Activated CD4-positive, alpha-beta memory T cell treated with anti-CD3 and anti-CD28 coated beads, Interleukin-2, amount 10 ng/mL, durations not matched to agents 7 days and 5 days (primary cell): Measurements from ENCODE around the gene KLHL6. TPM values are rescaled to one million over a fixed set of nuclear protein-coding genes. Genes with fewer than 3 reads are reported as not detected.
"Not testable (repeated sequence)": the region's sequence is repeated elsewhere in the genome, so short reads cannot be mapped to it uniquely, and the experiment has no call there.

ENCODE experiments used
- CTCF ChIA-PET: fragments of 350-600 bp; sonication (Branson Sonifier 250); formaldehyde crosslinking; loops from one replicate; lab custom pipeline; 2021; ENCODE audit warnings: antibody characterized with exemption, inconsistent platforms; lab: Charles Lee
- POLR2A ChIA-PET: fragments of 350-600 bp; sonication (Branson Sonifier 250); formaldehyde crosslinking; loops from one replicate; lab custom pipeline; 2021; ENCODE audit warnings: antibody characterized with exemption; lab: Charles Lee
- DNase-seq: peaks from one replicate; pipeline ENCODE4 v3.0.0-alpha.2; 2020
- H3K27ac Mint-ChIP-seq: one replicate; pipeline ENCODE4 v1.8.0; 2021; ENCODE audit warnings: mild to moderate bottlenecking, mixed read lengths
- H3K27me3 Mint-ChIP-seq: one replicate; pipeline ENCODE4 v1.8.0; 2021; ENCODE audit warnings: mixed read lengths
- H3K36me3 Mint-ChIP-seq: one replicate; pipeline ENCODE4 v1.8.0; 2021; ENCODE audit warnings: low read depth, mixed read lengths
- H3K4me1 Mint-ChIP-seq: one replicate; pipeline ENCODE4 v1.8.0; 2021; ENCODE audit warnings: mixed read lengths
- H3K4me3 Mint-ChIP-seq: one replicate; pipeline ENCODE4 v1.8.0; 2021; ENCODE audit warnings: mild to moderate bottlenecking, mixed read lengths
- H3K9me3 Mint-ChIP-seq: one replicate; pipeline ENCODE4 v1.8.0; 2021; ENCODE audit warnings: mixed read lengths
- total RNA-seq, 2 experiments: library from RNA; stranded (reverse); gene quantifications; one replicate each; pipeline ENCODE4 v1.2.3, GENCODE V29; 2021

KLHL6 gene
- total RNA-seq, 2 experiments from 2014 or later = 47.1 to 48.6 TPM

DNA sequence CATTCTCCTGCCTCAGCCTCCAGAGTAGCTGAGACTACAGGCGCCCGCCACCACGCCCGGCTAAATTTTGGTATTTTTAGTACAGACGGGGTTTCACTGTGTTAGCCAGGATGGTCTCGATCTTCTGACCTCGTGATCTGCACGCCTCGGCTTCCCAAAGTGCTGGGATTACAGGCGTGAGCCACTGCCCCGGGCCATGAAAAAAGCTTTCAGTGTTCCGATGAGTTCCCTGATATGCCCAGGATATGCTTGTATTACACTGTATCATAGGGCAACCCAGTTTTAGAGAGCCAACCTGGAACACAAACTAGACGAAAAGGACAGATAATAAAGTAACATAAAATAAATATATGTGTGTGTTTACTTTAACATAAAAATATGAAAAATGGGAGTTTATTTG is 89.8 kb downstream of the KLHL6 start:
- H3K27me3 Mint-ChIP-seq, H3K4me3 Mint-ChIP-seq, H3K27ac Mint-ChIP-seq, H3K9me3 Mint-ChIP-seq, POLR2A ChIA-PET, DNase-seq, H3K36me3 Mint-ChIP-seq: not testable (repeated sequence)
- CTCF ChIA-PET = interaction anchor here (0.7 kb wide), 1 partner anchor 28 kb away, joined by 3 read pairs; no protein-coding TSS in a partner anchor
- peaks cover 23% of the 10 kb centered on the region for H3K4me1 Mint-ChIP-seq

DNA sequence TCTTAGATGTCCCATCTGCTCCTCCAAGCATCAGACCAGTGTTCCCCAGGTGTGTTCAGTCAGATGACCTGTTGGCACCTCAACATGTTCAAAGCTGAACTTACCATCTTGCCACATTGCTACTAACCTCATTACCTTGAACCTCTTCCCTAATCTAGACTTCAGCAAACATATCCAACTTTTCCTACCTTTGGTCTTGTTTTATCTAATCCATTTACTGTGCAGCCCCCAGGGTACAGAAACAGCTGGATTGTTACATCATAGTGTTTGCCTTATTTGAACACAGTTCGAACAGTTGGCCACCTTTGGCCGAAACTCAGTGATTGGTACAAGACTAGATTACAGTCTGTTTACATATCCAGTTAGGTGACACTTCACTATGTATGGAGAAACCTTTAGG is 91.0 kb downstream of the KLHL6 start:
- Mint-ChIP-seq H3K4me1 (peaks cover 19% of the 10 kb centered on the region), H3K4me3 (no peak overlapping the region), H3K27ac (no peak overlapping the region), H3K9me3 (no peaks in the 10 kb centered on the region), H3K36me3 (no peaks in the 10 kb centered on the region), H3K27me3 (peaks cover 5% of the 10 kb centered on the region)
- ChIA-PET CTCF (interaction anchor here (0.7 to 1.2 kb wide), 2 partner anchors 15 to 303 kb away, joined by 3 to 4 read pairs; no protein-coding TSS in a partner anchor), POLR2A (no interaction called here)
- DNase-seq = no peak

DNA sequence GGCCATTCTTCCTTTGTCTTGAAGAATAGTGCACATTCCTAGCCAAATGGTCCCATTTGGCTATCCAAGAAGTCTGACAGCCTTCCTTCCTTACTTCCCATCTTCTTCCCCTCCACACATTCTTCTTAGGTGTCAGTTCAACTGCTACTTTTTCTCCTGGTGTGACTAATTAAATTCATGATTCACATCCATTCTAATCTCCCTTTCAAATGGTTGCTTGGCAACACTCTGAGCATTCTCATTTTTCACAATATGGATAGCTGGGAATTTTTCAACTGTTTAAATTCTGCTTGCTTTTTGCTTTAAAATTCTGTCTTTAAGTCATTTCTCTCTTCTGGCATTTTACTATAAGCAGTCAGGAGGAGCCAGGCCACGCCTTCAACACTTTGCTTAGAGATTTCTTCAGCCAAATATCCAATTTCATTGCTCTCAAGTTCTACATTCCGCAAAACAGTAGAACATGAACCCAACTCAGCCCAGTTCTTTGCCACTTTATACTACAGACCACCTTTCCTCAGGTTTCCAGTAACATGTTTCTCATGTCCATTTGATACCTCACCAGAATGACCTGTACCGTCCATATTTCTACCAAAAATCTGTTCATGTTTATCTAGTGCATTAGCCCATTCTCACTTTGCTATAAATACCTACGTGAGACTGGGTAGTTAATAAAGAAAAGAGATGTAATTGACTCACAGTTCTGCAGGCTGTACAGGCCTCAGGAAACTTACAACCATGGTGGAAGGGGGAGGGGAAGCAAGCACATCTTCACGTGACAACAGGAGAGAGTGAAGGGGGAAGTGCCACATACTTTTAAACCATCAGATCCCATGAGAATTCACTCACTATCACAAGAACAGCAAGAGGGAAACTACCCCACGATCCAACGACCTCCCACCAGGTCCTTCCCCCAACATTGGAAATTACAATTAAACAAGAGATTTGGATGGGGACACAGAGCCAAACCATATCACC is 95.1 kb downstream of the KLHL6 start:
- ChIA-PET CTCF (no interaction called here), POLR2A (interaction anchor here (0.9 kb wide), 1 partner anchor 30 kb away, joined by 3 read pairs; no protein-coding TSS in a partner anchor)
- Mint-ChIP-seq H3K9me3 (no peaks in the 10 kb centered on the region), H3K27ac (no peak overlapping the region), H3K4me3 (no peak overlapping the region), H3K4me1 (no peaks in the 10 kb centered on the region), H3K36me3 (peaks cover 7% of the 10 kb centered on the region), H3K27me3 (peaks cover 5% of the 10 kb centered on the region)
- DNase-seq = no peak

DNA sequence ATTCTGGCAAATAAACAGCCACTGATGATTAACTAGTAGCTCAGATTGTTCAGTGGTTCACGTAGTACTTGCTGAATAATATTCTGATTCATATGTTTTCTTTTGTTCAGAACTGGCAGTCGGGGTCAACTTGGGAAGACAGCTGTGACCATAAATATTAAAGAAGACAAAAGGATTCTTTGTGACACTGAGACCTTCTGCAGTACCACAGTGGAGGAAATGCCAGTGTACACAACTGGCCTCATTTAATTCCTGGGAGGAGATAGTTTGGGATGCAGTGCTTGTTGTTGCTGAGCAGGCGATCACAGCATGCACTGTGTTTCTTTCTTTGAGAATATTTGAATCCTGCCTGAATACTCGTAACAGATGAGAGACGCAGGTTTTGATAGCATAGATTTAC is 100.4 kb downstream of the KLHL6 start:
- ChIA-PET CTCF (interaction anchor here (1.6 kb wide), 1 partner anchor 311 kb away, joined by 4 read pairs; no protein-coding TSS in a partner anchor), POLR2A (no interaction called here)
- no peak for DNase-seq
- no peaks in the 10 kb centered on the region for H3K27me3 Mint-ChIP-seq
- no peak overlapping the region for H3K4me3 Mint-ChIP-seq
- no peaks in the 10 kb centered on the region for H3K9me3 Mint-ChIP-seq
- no peak overlapping the region for H3K27ac Mint-ChIP-seq
- no peaks in the 10 kb centered on the region for H3K4me1 Mint-ChIP-seq
- H3K36me3 Mint-ChIP-seq = peaks cover 20% of the 10 kb centered on the region

DNA sequence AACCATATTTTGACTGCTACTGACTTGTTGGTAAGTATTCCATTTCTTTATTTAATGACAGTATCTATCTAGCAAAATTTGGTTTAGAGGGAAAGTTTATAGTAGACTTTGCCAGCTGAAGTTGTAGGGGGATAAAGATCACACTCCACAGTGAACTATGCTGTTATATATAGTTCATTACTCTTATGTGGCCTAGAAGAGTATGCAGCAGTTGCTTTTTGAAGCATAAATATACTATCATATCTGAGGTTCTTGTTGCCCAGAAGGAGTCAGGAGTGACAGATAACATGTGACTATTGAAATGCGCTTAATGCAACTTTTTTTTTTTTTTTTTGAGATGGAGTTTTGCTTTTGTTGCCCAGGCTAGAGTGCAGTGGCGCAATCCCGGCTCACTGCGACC is 101.4 kb downstream of the KLHL6 start:
- no peaks in the 10 kb centered on the region for H3K27me3 Mint-ChIP-seq
- no peak overlapping the region for H3K27ac Mint-ChIP-seq
- H3K36me3 Mint-ChIP-seq = peaks cover 20% of the 10 kb centered on the region
- peaks cover 7% of the 10 kb centered on the region for H3K4me1 Mint-ChIP-seq
- POLR2A ChIA-PET = no interaction called here
- H3K9me3 Mint-ChIP-seq = no peaks in the 10 kb centered on the region
- H3K4me3 Mint-ChIP-seq = no peak overlapping the region
- CTCF ChIA-PET = no interaction called here
- no peak for DNase-seq

DNA sequence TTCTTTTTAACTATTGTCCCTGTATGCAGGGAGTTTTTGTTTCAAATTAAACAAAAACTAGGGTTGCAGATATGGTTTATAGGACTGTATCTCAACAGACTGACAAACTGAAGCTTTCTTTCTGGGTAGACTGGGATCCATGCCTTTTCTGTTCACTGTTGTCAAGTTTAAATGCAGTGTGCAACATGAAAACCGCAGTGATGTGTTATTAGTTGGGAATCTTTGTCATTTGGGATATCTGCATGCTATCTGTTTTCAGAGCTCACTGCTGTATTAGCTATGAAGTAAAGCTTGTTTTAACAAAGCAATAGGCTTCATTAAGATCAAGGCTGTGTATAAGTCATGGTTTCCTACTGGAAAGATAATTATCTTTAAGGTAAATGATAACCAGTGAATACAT is 105.7 kb downstream of the KLHL6 start:
- no peaks in the 10 kb centered on the region for H3K9me3 Mint-ChIP-seq
- peaks cover 7% of the 10 kb centered on the region for H3K36me3 Mint-ChIP-seq
- CTCF ChIA-PET = interaction anchor here (1.3 kb wide), 1 partner anchor 435 kb away, joined by 3 read pairs; the partner anchor contains the start of gene PARL
- POLR2A ChIA-PET = no interaction called here
- H3K27me3 Mint-ChIP-seq = no peaks in the 10 kb centered on the region
- DNase-seq = no peak
- H3K27ac Mint-ChIP-seq = no peak overlapping the region
- no peak overlapping the region for H3K4me3 Mint-ChIP-seq
- H3K4me1 Mint-ChIP-seq = peaks cover 20% of the 10 kb centered on the region

DNA sequence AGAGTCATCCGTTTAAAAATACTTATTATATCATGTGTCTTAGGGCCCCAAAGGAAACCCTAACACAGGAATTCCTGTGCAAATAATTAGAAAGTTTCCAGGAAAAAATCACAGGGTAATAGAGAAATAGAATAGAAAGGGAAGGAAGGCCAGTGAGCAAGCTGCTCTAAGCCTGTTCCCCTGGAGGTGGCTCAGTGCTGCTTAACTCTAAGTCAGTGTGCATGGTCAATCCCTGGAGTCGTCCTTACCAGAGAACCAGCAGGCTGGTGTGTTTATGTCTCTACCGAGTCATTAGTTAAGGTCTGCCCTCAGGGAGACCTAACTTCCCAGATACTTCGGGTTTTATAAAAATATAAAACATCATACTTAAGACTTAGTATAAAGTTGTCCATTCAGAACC is 106.1 kb downstream of the KLHL6 start:
- no peaks in the 10 kb centered on the region for H3K9me3 Mint-ChIP-seq
- H3K4me3 Mint-ChIP-seq = no peak overlapping the region
- no peak for DNase-seq
- no peaks in the 10 kb centered on the region for H3K27me3 Mint-ChIP-seq
- ChIA-PET CTCF (interaction anchor here (1.3 kb wide), 1 partner anchor 435 kb away, joined by 3 read pairs; the partner anchor contains the start of gene PARL), POLR2A (no interaction called here)
- H3K4me1 Mint-ChIP-seq = peaks cover 20% of the 10 kb centered on the region
- H3K36me3 Mint-ChIP-seq = peaks cover 10% of the 10 kb centered on the region
- no peak overlapping the region for H3K27ac Mint-ChIP-seq

DNA sequence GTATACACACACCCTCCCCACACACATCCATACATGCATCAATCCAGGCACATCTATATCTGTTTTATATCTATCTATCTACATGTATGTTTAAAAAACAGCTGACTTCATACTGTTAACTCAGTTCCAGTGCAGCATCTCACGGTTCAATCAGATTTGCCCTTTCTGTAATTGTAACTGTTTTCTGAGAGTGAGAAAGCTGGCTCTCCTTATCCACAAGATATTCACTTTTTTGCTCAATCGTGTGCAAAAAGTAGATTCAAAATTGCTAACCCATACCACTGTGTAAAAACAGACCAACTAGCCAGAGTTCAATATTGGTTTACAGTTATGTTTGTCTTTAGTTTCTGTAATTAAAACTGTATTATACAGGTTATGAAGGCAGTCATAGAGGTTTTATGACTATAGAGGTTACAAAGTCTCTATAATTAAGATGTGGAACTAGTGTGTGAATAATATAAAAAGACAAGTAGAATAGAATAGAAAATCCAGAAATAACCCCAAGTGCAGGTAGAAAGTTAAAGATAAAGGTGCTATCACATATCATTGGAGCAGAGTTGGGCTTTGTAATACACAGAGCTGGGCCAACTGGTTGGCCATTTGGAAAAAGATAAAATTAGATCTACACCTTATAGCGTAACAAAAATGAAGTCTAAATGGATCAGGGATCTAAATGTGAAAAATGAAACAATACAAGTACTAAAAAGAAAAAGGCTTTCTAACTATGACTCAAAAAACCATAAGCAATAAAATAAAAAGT is 107.0 kb downstream of the KLHL6 start:
- ChIA-PET CTCF (interaction anchor here (1.2 to 1.9 kb wide), 5 partner anchors 9 to 436 kb away, joined by 3 to 6 read pairs (median 6); partner anchors contain the start of genes MCF2L2 and PARL), POLR2A (interaction anchor here (1.0 to 1.7 kb wide), 4 partner anchors 9 to 249 kb away, joined by 3 to 15 read pairs (median 4); partner anchors contain the start of genes MCF2L2 and YEATS2)
- no peak overlapping the region for H3K27ac Mint-ChIP-seq
- DNase-seq = no peak
- peaks cover 3% of the 10 kb centered on the region for H3K27me3 Mint-ChIP-seq
- peaks cover 14% of the 10 kb centered on the region for H3K36me3 Mint-ChIP-seq
- peaks cover 3% of the 10 kb centered on the region for H3K9me3 Mint-ChIP-seq
- H3K4me1 Mint-ChIP-seq = peaks cover 20% of the 10 kb centered on the region
- peak overlapping the region; percentile 92 for H3K4me3 Mint-ChIP-seq

DNA sequence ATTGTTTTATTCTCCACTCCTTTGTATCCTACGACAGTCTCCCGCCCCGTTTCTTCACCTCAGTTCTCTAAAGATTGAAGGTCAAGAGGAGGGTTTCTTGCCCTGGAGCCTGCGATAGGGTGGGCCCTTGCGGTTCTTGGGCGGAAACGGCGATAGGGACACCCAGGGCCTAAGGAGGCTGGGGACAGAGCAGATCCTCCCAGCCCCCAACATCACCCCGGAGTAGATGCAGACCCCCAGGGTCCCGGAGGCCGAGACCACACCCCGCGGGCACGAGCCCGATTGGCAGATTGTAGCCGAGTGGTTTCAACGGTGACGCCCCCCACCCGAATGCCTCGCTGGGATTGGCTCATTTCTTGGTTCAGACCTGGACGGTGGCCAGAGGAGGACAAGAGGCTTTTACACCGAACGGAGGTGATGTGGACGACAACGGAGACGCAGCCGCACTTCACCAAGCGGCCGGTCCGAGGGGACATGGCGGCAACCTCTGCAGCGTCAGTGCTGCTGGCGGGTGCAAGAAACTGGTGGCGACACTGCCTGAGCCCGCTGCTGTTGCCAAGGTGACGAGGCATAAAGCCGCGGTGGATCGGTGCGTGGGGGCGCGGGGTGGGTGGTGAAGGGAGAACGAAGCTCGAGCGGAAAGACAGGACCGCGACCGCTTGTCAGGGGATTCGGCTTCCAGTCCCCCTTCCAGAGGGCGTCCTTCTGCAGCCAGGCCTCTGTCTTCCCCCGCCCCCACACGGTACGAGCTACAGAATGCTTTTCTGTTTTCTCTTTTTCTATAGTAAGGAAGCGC is 108.1 kb downstream of the KLHL6 start:
- H3K4me1 Mint-ChIP-seq = peaks cover 20% of the 10 kb centered on the region
- POLR2A ChIA-PET = interaction anchor here (0.8 to 1.7 kb wide), 5 partner anchors 8 to 320 kb away, joined by 3 to 15 read pairs (median 4); partner anchors contain the start of genes MCF2L2 and YEATS2
- CTCF ChIA-PET = interaction anchor here (1.2 to 1.9 kb wide), 4 partner anchors 8 to 21 kb away, joined by 3 to 6 read pairs (median 6); partner anchors contain the start of gene MCF2L2

DNA sequence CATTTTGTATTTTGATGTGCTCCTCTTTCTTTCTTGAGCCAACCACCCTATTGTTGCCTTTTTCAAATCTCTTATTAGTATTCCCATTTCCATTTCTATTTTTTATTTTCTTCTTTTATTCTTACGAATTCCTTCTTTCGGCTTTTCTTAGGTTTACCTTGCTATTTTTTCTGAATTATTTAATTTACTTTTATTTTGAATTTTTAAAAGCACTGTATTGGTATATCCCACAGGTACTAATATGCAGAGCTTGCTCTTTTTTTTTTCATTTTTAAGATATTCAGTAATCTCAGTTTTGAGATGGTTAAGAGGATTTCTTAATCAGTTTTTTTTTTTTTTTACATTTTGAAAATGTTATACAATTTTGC is 108.7 kb downstream of the KLHL6 start:
- ChIA-PET CTCF (interaction anchor here (0.5 kb wide), 1 partner anchor 200 kb away, joined by 3 read pairs; no protein-coding TSS in a partner anchor), POLR2A (interaction anchor here (1.5 kb wide), 1 partner anchor 16 kb away, joined by 4 read pairs; no protein-coding TSS in a partner anchor)
- peaks cover 20% of the 10 kb centered on the region for H3K4me1 Mint-ChIP-seq
- peak overlapping the region; percentile 92 for H3K4me3 Mint-ChIP-seq
- H3K27me3 Mint-ChIP-seq = peaks cover 9% of the 10 kb centered on the region
- DNase-seq = no peak
- peaks cover 21% of the 10 kb centered on the region for H3K36me3 Mint-ChIP-seq
- peak overlapping the region; percentile 83 for H3K27ac Mint-ChIP-seq
- H3K9me3 Mint-ChIP-seq = peaks cover 13% of the 10 kb centered on the region

More for the DNA sequence above, 108.1 kb downstream of the KLHL6 start:
- peak overlapping the region; percentile 92 for H3K4me3 Mint-ChIP-seq
- H3K36me3 Mint-ChIP-seq = peaks cover 22% of the 10 kb centered on the region
- H3K27me3 Mint-ChIP-seq = peaks cover 9% of the 10 kb centered on the region
- H3K9me3 Mint-ChIP-seq = peaks cover 13% of the 10 kb centered on the region
- peak overlapping the region; percentile 83 for H3K27ac Mint-ChIP-seq
- DNase-seq = peak; percentile 86

DNA sequence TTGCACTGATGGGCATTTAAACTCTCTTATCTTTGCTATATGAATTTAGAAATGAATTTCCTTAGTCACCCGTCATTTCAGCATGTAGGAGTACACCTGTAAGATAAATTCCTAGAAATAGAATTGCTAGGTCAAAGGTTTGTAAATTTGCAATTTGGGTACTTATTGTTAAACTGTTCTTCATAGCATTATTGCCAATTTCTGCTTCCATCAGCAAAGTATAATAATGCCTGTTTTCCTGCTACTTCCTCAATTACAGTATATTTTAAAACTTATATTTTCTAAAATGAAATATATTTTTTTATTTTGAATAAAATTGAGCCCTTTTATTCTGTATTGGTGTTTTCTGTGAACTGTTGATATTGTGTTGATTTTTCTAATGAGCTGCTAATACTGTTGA is 110.8 kb downstream of the KLHL6 start:
- peaks cover 24% of the 10 kb centered on the region for H3K4me1 Mint-ChIP-seq
- H3K9me3 Mint-ChIP-seq = peaks cover 18% of the 10 kb centered on the region
- peaks cover 9% of the 10 kb centered on the region for H3K27me3 Mint-ChIP-seq
- no peak overlapping the region for H3K27ac Mint-ChIP-seq
- DNase-seq = no peak
- H3K36me3 Mint-ChIP-seq = peaks cover 26% of the 10 kb centered on the region
- ChIA-PET CTCF (no interaction called here), POLR2A (no interaction called here)
- no peak overlapping the region for H3K4me3 Mint-ChIP-seq
